Measurements from ENCODE around the gene BABAM1. TPM values are rescaled to one million over a fixed set of nuclear protein-coding genes. Genes with fewer than 3 reads are reported as not detected.

BABAM1 gene
- total and polyA plus RNA-seq, 2 of the 4 experiments (the other 2 are of a cell fraction), result 95.1 to 101 TPM

- 91% methylated on average over 4 of the region's 12 CpGs; no CpG with 5 or more reads in 1 of the 2 experiments for WGBS, 2 experiments (ENCODE audit: extremely low coverage in 2 of 2, insufficient read length in 1 of 2)
- BruUV-seq (replicated peaks), result no TSS peak
- TF ChIP-seq CHD1 (IDR thresholded peaks at IDR 0.05; ENCODE audit: low read depth, low read length), result no peak
- TF ChIP-seq CEBPB (IDR thresholded peaks at IDR 0.05; ENCODE audit: low read depth, low read length), result no peak
- no peak for TF ChIP-seq NFE2L2 (IDR thresholded peaks at IDR 0.05; ENCODE audit: low read depth, low read length)
- TF ChIP-seq MAFK (IDR thresholded peaks at IDR 0.05; ENCODE audit: low read depth, low read length), result no peak
- no peak for TF ChIP-seq MXI1 (IDR thresholded peaks at IDR 0.05; ENCODE audit: borderline replicate concordance, low read depth, low read length)
- TF ChIP-seq RCOR1 (IDR thresholded peaks at IDR 0.05; ENCODE audit: insufficient replicate concordance, low read length), result no peak
- TF ChIP-seq FOS (IDR thresholded peaks at IDR 0.05; ENCODE audit: low read depth, low read length), result no peak
- no peak for TF ChIP-seq SMC3 (IDR thresholded peaks at IDR 0.05; ENCODE audit: low read depth, low read length)
- no peak overlapping the region for H3K56ac ChIP-seq (ENCODE audit: extremely low read depth, insufficient read depth, low read length)
- peaks cover 8% of the 10 kb centered on the region for H3K4me1 ChIP-seq (ENCODE audit: control insufficient read depth, insufficient read depth, low read length)
- H3K14ac ChIP-seq (replicated peaks; ENCODE audit: low read depth, low read length), result no peak overlapping the region
- peaks cover 19% of the 10 kb centered on the region for H3K9me1 ChIP-seq (ENCODE audit: insufficient read depth, low read length)
- no peaks in the 10 kb centered on the region for H4K20me1 ChIP-seq (ENCODE audit: insufficient read depth, low read length)
- peak overlapping the region; percentile 23; the same call in 1 of the 2 replicates for H3K27ac ChIP-seq (ENCODE audit: insufficient read depth, low read length)
- no peaks in the 10 kb centered on the region for H3K27me3 ChIP-seq (ENCODE audit: control insufficient read depth, insufficient read depth, low read length)
- ATAC-seq (ENCODE audit: low read depth), result no peak
- no peak overlapping the region for H3K9ac ChIP-seq (ENCODE audit: low read depth, low read length)
- H4K8ac ChIP-seq (ENCODE audit: low read depth in 2 of 2, low read length in 2 of 2), result peak overlapping the region; percentile 96
- no peak for DNase-seq
- peak overlapping the region; percentile 90 for H2AFZ ChIP-seq (replicated peaks; ENCODE audit: low read length, poor library complexity)
- H4K91ac ChIP-seq (ENCODE audit: insufficient read depth, low read depth, low read length), result peak overlapping the region; percentile 66; the same call in 1 of the 2 replicates
- H4K5ac ChIP-seq (ENCODE audit: low read depth, low read length), result peak overlapping the region; percentile 76
- no peak overlapping the region for H3K4me3 ChIP-seq (ENCODE audit: insufficient read depth, low read depth, low read length)
- ChIA-PET CTCF (no interaction called here), POLR2A (ENCODE audit: unreplicated experiment) (no interaction called here)
- peaks cover 3% of the 10 kb centered on the region for H3K36me3 ChIP-seq (ENCODE audit: control insufficient read depth, insufficient read depth, low read length)
- dilution Hi-C loops (cut with HindIII; ENCODE audit: low sequenced_read_pairs, unreplicated experiment) (no loop called here), in situ Hi-C loops (cut with MboI; ENCODE audit: low sequenced_read_pairs) (no loop called here), intact Hi-C loops (cut with micrococcal nuclease) (loop anchor here (1.0 kb wide), 1 partner anchor 12 kb away; no protein-coding TSS in a partner anchor)
- 0 out of 2 replicates have a peak overlapping the region, but pooled peaks have one; percentile 10 for H3K4ac ChIP-seq (ENCODE audit: low read depth, low read length)
- no peaks in the 10 kb centered on the region for H3K9me3 ChIP-seq (ENCODE audit: control insufficient read depth, insufficient read depth, low read length)
- no peak overlapping the region for H2BK20ac ChIP-seq (ENCODE audit: low read depth, low read length)
- peaks cover 21 to 48% of the 10 kb centered on the region in 2 experiments for H3K79me1 ChIP-seq (ENCODE audit: low read depth in 1 of 2, low read length in 2 of 2)
- no peak overlapping the region for H3K4me2 ChIP-seq (ENCODE audit: low read depth, low read length)
- H3K23ac ChIP-seq (ENCODE audit: low read depth, low read length), result no peak overlapping the region
- peak overlapping the region; percentile 90 for H2AK9ac ChIP-seq (replicated peaks; ENCODE audit: low read depth, low read length, poor library complexity)
- H2BK5ac ChIP-seq (ENCODE audit: low read depth, low read length, poor library complexity, severe bottlenecking), result no peak overlapping the region
- H2AK5ac ChIP-seq (ENCODE audit: low read depth, low read length), result peak overlapping the region; percentile 90
- H2BK15ac ChIP-seq (ENCODE audit: low read depth, low read length), result 0 out of 3 replicates have a peak overlapping the region, but pooled peaks have one; percentile 71
- H3K18ac ChIP-seq (ENCODE audit: low read depth, low read length), result no peak overlapping the region
- no peak overlapping the region for H2BK120ac ChIP-seq (ENCODE audit: low read depth, low read length)
Observed at GRCh38 chr19:17303940-17304267, 36.7 kb downstream of the BABAM1 start.
